OCI-M1 (cell line): Measurements from ENCODE around the gene CLK4.
"Not testable (repeated sequence)": the region's sequence is repeated elsewhere in the genome, so short reads cannot be mapped to it uniquely, and the experiment has no call there.

Experiments used
- DNase-seq: peaks from one replicate; lab custom pipeline; 2025; lab: John Stamatoyannopoulos, UW

Gene CLK4

DNA sequence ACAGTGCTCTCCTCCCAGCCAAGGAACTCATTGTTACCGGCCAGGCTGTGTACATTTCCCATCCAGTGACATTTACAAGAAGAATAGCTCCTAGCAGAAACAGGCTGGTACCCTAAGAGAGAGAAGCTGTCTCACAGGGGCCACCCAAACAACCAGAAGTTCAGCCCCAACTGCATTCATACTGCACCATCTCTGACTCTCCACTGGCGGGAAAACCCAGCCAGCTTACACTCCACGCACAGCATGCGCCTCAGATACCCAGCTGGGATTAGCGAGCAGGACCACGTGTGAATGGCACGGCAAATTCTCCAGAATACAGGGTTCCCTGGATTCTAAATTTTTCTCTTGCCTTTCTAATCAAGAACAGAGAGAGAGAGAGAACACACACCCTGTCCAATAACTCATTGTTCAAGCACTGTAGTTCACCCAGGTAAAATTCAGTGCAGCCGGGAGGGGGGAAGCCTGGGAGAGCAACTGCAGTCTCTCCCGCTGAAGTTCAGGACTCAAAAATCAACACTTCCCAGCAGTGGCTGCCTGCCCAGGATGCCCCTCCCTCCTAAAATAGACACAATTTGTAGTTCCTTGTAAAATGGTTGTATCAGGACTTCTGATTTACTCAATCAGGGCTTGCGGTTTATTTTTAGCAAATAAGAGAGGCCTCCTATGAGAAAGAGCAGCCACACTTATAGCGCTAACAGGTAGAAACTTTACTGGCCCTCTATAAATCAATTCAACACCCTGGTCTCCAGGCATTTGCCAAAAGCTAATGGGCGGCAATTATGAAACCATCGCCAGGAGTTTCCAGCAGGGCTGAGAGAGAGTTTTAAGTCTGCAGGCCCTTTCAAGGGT lies 38.9 kb downstream of the CLK4 start:
- no peak for DNase-seq

DNA sequence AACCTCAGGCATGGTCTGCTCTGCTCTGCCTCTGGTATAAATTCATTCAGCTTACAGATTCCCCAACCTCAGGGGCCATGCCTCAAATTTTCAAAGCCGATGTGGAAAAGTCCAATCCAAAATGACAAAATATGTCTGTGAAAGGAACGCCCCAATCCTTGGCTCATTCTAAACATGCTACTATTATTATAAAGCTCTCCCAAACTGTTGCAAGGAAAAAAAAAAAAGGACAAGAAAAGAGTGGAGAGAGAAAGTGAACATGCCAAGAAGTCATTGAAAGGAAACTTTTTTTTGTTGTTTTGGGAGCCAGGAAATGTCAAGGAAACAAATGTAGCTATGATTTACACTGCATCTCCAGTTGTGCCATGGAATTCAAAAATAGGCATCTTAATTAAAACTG lies 40.5 kb downstream of the CLK4 start:
- DNase-seq = no peak

DNA sequence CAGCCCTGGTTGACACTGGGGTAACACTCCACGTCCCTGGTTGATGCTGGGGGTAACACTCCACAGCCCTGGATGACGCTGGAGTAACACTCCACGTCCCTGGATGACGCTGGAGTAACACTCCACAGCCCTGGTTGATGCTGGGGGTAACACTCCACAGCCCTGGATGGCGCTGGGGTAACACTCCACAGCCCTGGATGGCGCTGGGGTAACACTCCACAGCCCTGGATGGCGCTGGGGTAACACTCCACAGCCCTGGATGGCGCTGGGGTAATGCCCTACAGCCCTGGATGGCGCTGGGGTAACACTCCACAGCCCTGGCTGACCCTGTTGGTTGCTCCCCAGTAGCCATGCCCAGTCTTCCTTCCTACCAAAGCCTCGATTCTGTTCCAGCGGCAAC lies 41.4 kb downstream of the CLK4 start:
- not testable (repeated sequence) for DNase-seq

DNA sequence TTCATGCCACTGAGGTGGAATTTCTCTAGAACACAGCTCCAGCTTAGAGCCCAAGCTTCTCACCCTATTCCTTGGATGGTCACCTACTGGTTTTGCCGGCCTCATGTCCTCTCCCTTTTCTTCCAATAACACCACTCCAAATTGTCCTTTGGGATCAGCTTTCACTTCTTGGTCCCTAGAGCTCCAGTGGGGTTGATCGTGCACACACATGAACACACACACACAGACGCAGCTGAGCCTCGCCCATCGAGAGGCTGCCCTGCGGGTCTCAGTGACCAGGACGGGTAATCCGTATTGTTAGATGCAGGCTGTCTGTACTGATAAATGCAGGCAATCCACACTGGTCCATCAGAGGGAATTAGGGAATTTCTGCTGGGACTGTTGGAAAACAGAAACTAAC lies 43.6 kb downstream of the CLK4 start:
- no peak for DNase-seq

DNA sequence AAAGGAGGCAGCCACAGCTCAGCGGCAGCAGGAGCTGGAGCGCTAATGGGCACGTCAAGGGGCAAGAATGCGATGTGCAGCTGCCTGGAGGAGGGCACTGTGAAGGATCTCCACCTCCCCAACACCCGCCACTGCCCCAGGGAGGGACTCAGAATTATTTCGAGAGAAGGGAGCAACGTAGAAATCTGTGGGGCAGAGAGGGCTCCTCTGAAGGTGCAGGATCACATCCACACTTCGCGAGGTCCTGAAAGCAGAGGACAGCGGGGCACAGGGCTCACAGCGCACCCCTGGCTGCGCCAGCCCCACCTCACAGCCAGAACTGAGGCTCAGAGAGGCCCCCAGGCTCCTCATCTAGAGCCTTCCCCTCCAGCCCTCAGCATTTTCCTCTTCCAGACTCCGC lies 44.6 kb downstream of the CLK4 start:
- no peak for DNase-seq

DNA sequence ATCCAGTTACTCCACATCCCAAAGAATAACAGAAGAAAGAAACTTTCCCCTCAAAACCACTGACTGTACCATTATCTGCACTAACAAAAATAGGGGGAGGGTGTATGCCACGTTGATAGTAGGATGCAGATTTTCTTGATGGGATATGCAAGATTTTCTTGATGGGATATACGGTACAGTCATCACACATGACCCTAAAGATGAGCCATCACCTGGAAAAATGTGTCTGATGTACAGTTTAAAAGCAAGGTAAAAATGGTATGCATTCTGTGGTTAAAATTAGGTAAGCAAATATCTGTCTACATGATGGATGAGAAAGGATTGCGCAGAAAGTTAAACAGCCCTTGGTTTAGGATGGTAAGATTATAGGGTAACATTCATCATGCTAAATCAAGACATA lies 45.2 kb downstream of the CLK4 start:
- DNase-seq = no peak

DNA sequence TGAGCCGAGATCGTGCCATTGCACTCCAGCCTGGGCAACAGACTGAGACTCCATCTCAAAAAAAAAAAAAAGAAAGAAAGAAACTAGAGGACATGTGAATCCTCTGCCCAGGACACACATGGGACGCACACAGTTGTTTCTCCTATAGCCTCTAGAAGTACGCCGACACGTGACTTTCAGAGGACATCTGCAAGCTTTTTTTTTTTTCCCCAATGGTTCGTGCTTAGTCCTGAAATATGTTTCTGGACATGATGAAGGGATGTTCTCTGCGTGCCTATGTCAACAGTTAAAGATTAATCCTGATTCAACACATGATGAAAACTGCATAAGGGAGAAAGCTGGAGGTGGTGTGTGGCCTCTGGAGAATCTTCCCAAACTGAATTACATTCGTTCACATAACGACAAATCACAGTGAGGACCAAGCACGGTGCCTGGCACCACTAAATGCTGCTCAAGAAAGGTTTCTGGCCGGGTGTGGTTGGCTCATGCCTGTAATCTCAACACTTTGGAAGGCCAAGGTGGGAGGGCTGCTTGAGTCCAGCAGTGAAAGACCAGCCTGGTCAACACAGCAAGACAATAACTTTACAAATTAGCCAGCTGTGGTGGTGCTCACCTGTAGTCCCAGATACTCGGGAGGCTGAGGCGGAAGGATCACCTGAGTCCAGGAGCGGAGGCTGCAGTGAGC lies 46.4 kb downstream of the CLK4 start:
- DNase-seq = no peak

DNA sequence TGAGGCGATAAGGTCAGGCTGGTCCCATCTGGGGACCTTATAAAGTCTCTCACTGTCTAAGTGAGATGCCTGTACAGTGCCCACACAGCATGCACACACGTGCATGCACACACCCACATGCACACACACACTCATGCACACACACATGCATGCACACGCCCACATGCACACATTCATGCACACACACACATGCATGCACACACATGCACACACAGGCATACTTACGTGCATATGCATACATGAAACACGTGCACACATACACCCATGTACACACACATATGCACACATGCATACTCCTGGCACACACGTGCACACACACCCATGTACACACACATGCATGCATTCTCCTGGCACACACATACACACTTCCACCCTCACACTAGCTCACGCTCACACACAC lies 48.9 kb downstream of the CLK4 start:
- no peak for DNase-seq

DNA sequence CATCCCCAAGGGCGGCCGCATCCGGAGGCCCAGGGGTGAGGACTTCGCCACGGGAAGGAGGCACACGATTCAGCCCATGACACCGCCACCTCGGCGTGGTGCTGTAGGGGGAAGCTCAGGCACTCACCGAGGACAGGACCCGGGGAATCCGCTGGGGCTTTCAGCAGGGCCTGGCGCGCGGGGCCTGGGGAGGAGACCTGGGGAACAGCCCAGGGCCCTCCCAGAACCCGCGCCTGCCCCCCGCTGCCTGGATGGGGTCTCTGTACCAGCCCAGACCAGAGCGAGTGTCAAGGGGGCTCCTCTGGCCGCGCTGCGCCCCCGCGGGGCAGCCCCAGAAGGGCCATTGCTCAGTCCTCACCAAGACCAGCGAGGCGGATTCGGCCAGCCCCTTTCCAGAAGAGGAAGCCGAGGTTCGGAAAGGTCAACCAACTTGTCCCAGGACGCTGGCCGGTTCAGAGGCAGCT lies 49.4 kb downstream of the CLK4 start:
- DNase-seq = no peak

DNA sequence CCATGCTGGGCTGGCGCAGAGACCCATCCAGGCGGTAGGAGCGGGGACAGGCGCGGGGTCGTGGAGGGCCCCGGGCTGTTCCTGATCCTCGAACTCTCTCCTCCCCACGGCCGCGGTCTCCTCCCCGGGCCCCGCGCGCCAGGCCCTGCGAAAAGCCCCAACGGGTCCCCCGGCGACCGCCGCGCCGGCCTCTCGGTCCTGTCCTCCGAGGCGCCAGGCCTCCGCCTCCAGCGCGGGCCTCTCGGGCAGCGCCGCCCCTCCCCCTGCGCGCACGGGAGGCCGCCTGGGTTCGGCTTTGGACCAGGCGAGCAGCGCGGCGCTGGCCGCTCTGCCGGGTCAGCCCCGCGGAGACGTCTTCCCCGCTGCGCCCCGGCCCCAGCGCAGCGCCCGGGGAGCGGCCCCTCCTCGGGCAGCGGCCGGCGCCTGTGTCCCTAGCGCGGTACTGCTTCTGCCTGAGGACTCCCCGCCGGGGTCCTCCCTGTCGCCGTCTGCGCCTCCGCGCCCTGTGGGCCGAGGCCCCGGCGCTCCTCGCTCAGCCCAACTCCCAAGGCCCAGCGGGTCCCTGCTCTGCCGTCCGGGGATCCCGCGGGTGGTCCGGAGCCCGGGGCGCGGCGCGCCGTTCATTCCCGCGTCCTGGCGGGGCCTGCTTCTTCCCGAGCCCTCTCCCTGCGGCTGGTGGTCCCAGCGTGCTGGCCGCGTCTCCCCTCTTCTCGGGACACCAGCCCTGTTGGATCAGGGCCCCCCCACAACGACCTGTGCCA lies 50.1 kb downstream of the CLK4 start:
- DNase-seq = no peak

DNA sequence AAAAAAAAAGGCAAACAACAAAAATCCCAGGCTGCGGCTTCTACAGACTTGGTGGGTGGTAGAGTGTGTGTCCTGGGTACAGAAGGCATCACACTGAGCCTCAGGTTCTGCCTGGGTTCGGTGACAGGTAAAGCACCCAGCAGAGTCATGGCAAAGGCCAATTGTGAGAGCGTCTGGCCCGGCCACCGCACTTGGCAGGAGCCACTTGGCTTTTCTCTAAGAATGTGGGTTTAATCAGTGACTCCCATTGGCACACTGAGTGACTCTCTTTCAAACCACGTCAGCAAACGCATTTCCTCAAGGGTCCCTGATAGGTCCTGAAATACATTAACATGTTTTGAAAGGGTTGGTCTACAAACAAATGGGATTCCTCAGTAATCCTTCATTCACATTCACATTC lies 53.6 kb downstream of the CLK4 start:
- no peak for DNase-seq

DNA sequence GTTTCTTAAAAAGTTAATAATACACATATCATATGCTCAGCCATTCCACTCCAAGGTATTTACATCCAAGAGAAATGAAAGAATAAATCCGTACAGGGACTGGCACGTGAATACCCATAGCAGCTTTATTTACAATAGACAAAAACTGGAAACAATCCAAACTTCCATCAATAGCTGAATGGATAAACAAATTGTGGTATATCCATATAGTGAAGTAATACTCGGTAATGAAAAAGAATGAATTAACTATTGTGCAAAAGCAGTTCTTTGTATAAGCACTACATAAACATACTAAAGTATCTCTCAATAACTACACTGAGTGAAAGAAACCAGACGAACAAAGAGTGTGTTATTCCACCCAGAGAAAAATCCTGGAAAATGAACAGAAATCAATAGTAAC lies 54.2 kb downstream of the CLK4 start:
- no peak for DNase-seq

DNA sequence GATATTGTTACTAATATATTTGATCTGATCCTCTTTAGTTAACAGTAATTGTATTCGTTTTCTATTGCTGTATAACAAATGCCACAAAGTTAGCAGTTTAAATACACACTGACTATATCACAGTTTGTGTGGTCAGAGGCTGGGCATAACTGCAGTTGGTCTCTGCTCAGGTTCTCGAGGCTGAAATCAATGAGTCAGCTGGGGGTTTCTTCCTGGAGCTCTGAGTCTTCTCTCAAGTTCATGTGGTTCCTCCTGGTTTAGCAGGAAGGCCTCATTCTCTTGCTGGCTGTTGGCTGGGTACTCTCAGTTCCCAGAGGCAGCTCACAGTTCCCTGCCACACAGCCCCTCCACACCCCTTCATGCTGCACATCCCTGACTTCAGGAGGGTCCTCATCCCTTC lies 57.4 kb downstream of the CLK4 start:
- DNase-seq = peak; percentile 8

DNA sequence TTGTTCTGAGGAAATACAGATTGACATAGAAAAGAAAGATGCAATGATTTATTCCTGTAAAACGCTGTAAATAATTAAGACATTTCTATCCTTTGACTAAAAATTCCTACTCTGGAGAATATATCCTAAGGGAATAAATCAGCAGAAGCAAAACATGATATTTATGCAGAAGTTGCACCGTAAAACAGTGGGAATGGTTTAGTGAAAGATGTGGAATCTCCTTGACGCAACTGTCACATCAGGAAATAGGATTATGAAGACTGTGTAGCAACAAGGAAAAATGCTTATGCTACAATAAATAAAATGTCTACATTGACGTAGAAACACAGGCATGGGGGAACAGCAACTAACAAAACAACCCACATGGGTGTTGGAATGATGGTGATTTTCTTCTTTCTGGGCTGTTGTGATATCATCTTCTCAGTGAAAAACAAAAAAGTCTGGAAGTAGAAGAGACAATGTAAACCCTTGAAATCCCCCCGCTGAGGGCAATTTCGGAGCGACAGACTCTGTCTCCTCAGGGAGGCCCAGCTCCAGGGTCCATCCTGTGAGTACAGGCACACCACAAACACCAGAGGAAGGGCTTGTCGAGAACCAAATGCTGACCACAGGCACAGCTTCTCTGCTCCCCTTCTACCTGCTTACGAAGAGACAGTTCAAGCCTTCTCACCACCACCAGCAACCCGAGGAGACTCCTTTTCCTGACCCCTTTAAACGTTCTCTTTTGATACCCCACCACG lies 61.9 kb downstream of the CLK4 start:
- no peak for DNase-seq

DNA sequence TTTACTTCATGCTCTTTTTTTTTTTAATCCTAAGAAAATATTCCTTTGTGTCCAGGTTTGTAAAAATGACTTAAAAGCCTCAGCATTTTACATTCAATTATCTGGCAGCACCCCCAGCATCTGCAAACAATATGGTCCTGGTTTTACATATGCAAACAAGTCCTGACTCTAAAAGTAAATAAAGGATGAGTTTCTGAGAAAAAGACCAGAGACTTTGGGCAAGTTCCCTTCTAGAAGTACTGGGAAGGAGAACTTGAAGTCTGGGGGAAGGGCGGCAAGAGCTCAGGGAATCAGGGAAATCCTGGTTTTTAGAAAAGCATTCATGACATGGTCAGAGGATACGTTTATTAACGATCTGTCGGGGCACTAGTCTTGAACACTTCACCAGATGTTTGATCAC lies 62.5 kb downstream of the CLK4 start:
- DNase-seq = no peak

DNA sequence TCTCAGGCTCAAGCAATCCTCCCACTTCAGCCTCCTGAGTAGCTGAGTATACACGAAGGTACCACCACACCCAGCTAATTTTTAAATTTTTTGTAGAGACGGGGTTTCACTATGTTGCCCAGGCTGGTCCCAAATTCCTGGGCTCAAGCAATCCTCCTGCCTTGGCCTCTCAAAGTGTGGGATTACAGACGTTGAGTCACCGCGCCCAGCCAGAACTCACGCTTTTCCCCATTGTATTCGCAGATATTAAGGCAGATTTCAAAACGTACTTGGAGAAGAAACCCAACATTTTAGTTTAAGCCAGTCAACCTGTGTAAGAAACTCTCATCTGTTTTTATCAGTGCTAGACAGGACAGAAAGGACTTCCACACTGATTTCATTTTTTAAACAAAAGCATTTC lies 63.2 kb downstream of the CLK4 start:
- DNase-seq = no peak

DNA sequence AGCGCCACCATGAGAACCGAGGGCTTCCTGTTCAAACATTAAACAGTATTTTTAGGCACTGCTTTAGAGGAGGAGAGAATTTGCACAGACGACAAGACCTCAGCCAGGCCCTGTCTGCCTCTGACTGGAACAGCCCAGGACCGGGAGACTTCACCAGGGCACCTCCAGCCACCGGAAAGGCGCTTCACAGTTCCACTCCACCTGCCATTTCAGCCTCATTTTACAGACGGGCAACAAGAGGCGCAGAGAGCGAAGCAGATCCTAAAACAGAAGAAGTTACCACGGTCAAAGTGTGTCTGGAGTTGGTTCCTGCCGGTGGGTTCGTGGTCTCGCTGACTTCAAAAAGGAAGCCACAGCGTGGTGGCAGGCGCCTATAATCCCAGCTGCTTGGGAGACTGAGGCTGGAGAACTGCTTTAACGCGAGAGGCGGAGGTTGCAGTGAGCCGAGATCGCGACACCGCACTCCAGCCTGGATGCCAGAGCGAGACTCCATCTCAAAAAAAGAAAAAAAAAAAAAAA lies 65.0 kb downstream of the CLK4 start:
- no peak for DNase-seq

DNA sequence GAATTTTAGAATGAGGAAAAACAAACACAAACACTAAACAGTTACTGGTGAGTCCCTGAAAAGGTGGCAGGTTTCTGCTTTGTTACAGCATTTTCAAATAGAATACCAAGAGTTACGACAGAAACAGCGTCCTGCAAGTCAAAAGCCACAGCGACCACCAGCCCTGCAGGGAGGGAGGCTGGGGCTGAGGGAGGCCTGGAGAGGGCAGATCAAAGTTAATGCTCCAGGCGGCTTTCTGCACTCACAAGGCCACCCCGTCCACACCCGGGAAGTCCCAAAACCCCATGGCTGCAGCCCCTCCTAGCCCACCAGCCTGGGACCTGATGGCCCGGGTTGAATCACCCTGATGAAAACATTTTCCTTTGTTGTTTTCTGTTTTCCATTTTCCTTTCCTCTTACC lies 65.9 kb downstream of the CLK4 start:
- DNase-seq = no peak

DNA sequence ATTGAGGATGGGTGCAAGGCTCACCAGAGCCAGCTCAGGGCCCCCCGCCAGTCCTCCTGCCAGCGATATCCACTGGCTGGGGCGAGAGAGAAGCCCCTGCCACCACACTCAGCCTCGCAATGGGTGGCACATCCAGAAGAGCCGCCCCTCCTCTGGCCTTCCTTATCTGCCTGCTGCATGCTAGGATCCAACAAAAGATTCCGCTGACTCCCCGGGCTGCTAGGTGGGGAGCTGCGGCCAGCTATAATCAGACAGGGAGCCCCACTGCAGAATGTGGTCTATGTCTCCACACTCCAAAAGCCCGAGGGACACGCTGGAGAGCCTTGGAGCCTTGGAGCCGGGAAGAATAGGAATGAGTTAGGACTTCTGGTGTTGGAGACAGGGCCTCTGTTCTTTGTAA lies 69.4 kb downstream of the CLK4 start:
- no peak for DNase-seq

DNA sequence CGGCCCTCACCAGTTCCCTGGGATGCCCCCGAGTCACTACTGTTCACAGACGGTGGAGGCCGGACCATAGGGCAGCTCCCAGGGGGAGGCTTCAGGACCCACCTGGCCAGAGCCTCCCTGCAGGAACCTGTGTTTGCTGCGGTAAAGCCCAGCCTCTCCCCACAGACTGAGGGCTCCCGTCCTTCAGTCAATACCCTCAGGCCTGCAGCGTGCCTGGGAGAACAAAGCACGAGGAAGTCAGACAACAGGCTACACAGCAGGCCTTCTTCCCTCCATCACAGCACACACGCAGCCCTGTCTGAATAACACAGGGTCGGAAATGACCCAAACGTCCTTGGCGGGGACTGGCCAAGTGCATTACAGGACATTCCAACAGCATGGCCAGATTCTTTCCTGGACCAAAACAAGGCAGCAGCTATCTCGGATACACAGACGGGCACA lies 71.1 kb downstream of the CLK4 start:
- DNase-seq = no peak

DNA sequence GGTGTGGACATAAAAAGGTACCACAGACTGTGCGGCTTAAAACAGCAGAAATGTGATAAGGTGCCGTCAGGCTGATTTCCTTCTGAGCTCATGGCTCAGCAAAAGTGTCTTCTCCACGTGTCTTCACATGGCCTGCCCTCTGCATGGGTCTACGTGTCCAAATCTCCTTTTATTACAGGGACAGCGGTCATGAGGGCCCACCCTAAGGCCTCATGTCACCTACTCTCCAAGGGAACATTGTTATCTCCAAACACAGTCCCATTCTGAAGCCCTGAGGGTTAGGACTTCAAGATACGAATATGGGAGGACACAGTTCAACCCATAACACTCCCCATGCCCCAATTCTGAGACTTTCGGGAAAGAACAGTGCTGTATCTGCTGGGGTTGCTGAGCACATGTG lies 71.8 kb downstream of the CLK4 start:
- peak; percentile 48 for DNase-seq

DNA sequence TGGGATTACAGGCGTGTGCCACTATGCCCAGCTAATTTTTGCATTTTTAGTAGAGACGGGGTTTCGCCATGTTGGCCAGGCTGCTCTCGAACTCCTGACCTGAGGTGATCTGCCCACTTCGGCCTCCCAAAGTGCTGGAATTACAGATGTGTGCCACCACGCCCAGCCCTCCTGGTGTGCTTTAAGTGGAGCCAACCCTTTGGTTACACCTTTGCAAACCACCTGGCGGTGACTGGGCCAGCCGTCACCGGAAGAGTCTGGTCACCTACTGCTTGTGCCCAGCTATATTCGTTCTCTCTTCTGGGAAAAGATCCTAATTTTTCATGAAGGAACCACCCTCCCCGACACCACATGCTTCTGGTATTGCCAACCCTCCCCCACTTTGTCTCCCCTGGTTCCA lies 72.5 kb downstream of the CLK4 start:
- no peak for DNase-seq
